Activated naive CD4-positive, alpha-beta T cell treated with anti-CD3 and anti-CD28 coated beads, Interleukin-2, amount 10 ng/mL, durations not matched to agents 7 days and 5 days (primary cell): ENCODE data around the gene KCND1.

Source experiments
- CTCF ChIA-PET: fragments of 350-600 bp; sonication (Branson Sonifier 250); formaldehyde crosslinking; loops from one replicate; lab custom pipeline; 2021; ENCODE audit warnings: antibody characterized with exemption; lab: Charles Lee
- DNase-seq: peaks from one replicate; pipeline ENCODE4 v3.0.0-alpha.2; 2020
- H3K27ac Mint-ChIP-seq: one replicate; pipeline ENCODE4 v1.8.0; 2021; ENCODE audit warnings: mild to moderate bottlenecking, moderate library complexity, mixed read lengths
- H3K27me3 Mint-ChIP-seq: one replicate; pipeline ENCODE4 v1.8.0; 2021; ENCODE audit warnings: mild to moderate bottlenecking, mixed read lengths
- H3K36me3 Mint-ChIP-seq: one replicate; pipeline ENCODE4 v1.8.0; 2021; ENCODE audit warnings: mixed read lengths
- H3K4me1 Mint-ChIP-seq: one replicate; pipeline ENCODE4 v1.8.0; 2021; ENCODE audit warnings: mixed read lengths
- H3K4me3 Mint-ChIP-seq: one replicate; pipeline ENCODE4 v1.8.0; 2021; ENCODE audit warnings: mild to moderate bottlenecking, moderate library complexity, mixed read lengths
- H3K9me3 Mint-ChIP-seq: one replicate; pipeline ENCODE4 v1.8.0; 2021; ENCODE audit warnings: mixed read lengths

The KCND1 gene

GRCh38 chrX:48971249-48972219 lies at the start of gene KCND1:
Gene KCND1 (minus strand): TSS chrX:48971844. CDS start chrX:48970271, 1,573 bp downstream.
- Mint-ChIP-seq H3K9me3 (no peaks in the 10 kb centered on the region), H3K4me3 (no peak within 1 kb of the TSS), H3K4me1 (peaks cover 23% of the 10 kb centered on the region), H3K36me3 (peaks cover 19% of the 10 kb centered on the region), H3K27me3 (peaks cover 12% of the 10 kb centered on the region), H3K27ac (no peak within 1 kb of the TSS)
- CTCF ChIA-PET: interaction anchor here (0.9 to 2.3 kb wide), 3 partner anchors 13 to 135 kb away, joined by 3 to 9 read pairs (median 4); partner anchors contain the start of gene TFE3
- peak; percentile 21 for DNase-seq

GRCh38 chrX:49019599-49020249 lies 48.1 kb upstream of the KCND1 start:
- Mint-ChIP-seq H3K9me3 (no peaks in the 10 kb centered on the region), H3K36me3 (peaks cover 5% of the 10 kb centered on the region), H3K4me3 (no peak overlapping the region), H3K27ac (no peak overlapping the region), H3K4me1 (no peaks in the 10 kb centered on the region), H3K27me3 (no peaks in the 10 kb centered on the region)
- DNase-seq: no peak
- CTCF ChIA-PET: no interaction called here

- H3K27me3 Mint-ChIP-seq: no peaks in the 10 kb centered on the region
- no peak overlapping the region for H3K27ac Mint-ChIP-seq
- no peaks in the 10 kb centered on the region for H3K9me3 Mint-ChIP-seq
- CTCF ChIA-PET: no interaction called here
- H3K36me3 Mint-ChIP-seq: no peaks in the 10 kb centered on the region
- H3K4me3 Mint-ChIP-seq: no peak overlapping the region
- no peak for DNase-seq
- H3K4me1 Mint-ChIP-seq: no peaks in the 10 kb centered on the region
Observed at GRCh38 chrX:49019050-49019449, 47.4 kb upstream of the KCND1 start.

GRCh38 chrX:49003696-49004095 lies 32.1 kb upstream of the KCND1 start:
- Mint-ChIP-seq H3K27me3 (no peaks in the 10 kb centered on the region), H3K27ac (peak overlapping the region; percentile 31), H3K9me3 (no peaks in the 10 kb centered on the region), H3K4me3 (peak overlapping the region; percentile 53), H3K36me3 (peaks cover 17% of the 10 kb centered on the region), H3K4me1 (peaks cover 22% of the 10 kb centered on the region)
- no peak for DNase-seq
- CTCF ChIA-PET: no interaction called here

- Mint-ChIP-seq H3K27me3 (no peaks in the 10 kb centered on the region), H3K4me1 (peaks cover 32% of the 10 kb centered on the region), H3K27ac (peak within 1 kb of the TSS; percentile 91), H3K4me3 (peak within 1 kb of the TSS; percentile 98), H3K36me3 (peaks cover 30% of the 10 kb centered on the region), H3K9me3 (no peaks in the 10 kb centered on the region)
- CTCF ChIA-PET: interaction anchor here (0.7 kb wide), 2 partner anchors 40 to 104 kb away, joined by 4 to 5 read pairs; no protein-coding TSS in a partner anchor
- DNase-seq: peak; percentile 85
Observed at GRCh38 chrX:49002091-49002935, 30.7 kb upstream of the KCND1 start, which contains the start of gene GRIPAP1. Gene GRIPAP1 (minus strand): TSS chrX:49002264. CDS start chrX:49002229, 35 bp downstream.

GRCh38 chrX:49001521-49002090 lies 30.0 kb upstream of the KCND1 start:
- no peaks in the 10 kb centered on the region for H3K9me3 Mint-ChIP-seq
- H3K27ac Mint-ChIP-seq: peak overlapping the region; percentile 91
- DNase-seq: peak; percentile 65
- H3K4me1 Mint-ChIP-seq: peaks cover 34% of the 10 kb centered on the region
- H3K36me3 Mint-ChIP-seq: peaks cover 37% of the 10 kb centered on the region
- CTCF ChIA-PET: no interaction called here
- H3K4me3 Mint-ChIP-seq: peak overlapping the region; percentile 98
- H3K27me3 Mint-ChIP-seq: no peaks in the 10 kb centered on the region

GRCh38 chrX:49000636-49001035 lies 29.0 kb upstream of the KCND1 start:
- H3K27me3 Mint-ChIP-seq: no peaks in the 10 kb centered on the region
- CTCF ChIA-PET: no interaction called here
- peaks cover 34% of the 10 kb centered on the region for H3K4me1 Mint-ChIP-seq
- H3K27ac Mint-ChIP-seq: no peak overlapping the region
- H3K9me3 Mint-ChIP-seq: no peaks in the 10 kb centered on the region
- peak overlapping the region; percentile 98 for H3K4me3 Mint-ChIP-seq
- no peak for DNase-seq
- H3K36me3 Mint-ChIP-seq: peaks cover 40% of the 10 kb centered on the region

- H3K4me1 Mint-ChIP-seq: peaks cover 34% of the 10 kb centered on the region
- no peaks in the 10 kb centered on the region for H3K27me3 Mint-ChIP-seq
- CTCF ChIA-PET: no interaction called here
- no peaks in the 10 kb centered on the region for H3K9me3 Mint-ChIP-seq
- peaks cover 49% of the 10 kb centered on the region for H3K36me3 Mint-ChIP-seq
- no peak overlapping the region for H3K27ac Mint-ChIP-seq
- no peak for DNase-seq
- H3K4me3 Mint-ChIP-seq: no peak overlapping the region
Observed at GRCh38 chrX:48999030-48999429, 27.4 kb upstream of the KCND1 start.

- DNase-seq: no peak
Observed at GRCh38 chrX:48998391-48998790, 26.7 kb upstream of the KCND1 start.

GRCh38 chrX:48997865-48998264 lies 26.2 kb upstream of the KCND1 start:
- Mint-ChIP-seq H3K27ac (no peak overlapping the region), H3K4me1 (peaks cover 31% of the 10 kb centered on the region), H3K9me3 (no peaks in the 10 kb centered on the region), H3K4me3 (no peak overlapping the region), H3K36me3 (peaks cover 55% of the 10 kb centered on the region), H3K27me3 (no peaks in the 10 kb centered on the region)
- DNase-seq: no peak
- CTCF ChIA-PET: no interaction called here

More at GRCh38 chrX:48998391-48998790, 26.7 kb upstream of the KCND1 start:
- CTCF ChIA-PET: no interaction called here
- no peaks in the 10 kb centered on the region for H3K9me3 Mint-ChIP-seq
- no peak overlapping the region for H3K4me3 Mint-ChIP-seq
- no peak overlapping the region for H3K27ac Mint-ChIP-seq
- no peaks in the 10 kb centered on the region for H3K27me3 Mint-ChIP-seq
- peaks cover 53% of the 10 kb centered on the region for H3K36me3 Mint-ChIP-seq
- peaks cover 31% of the 10 kb centered on the region for H3K4me1 Mint-ChIP-seq

GRCh38 chrX:48997455-48997854 lies 25.8 kb upstream of the KCND1 start:
- Mint-ChIP-seq H3K9me3 (no peaks in the 10 kb centered on the region), H3K27ac (no peak overlapping the region)

GRCh38 chrX:48996969-48997368 lies 25.3 kb upstream of the KCND1 start:
- CTCF ChIA-PET: no interaction called here
- Mint-ChIP-seq H3K4me1 (peaks cover 31% of the 10 kb centered on the region), H3K9me3 (no peaks in the 10 kb centered on the region)

More at GRCh38 chrX:48997455-48997854, 25.8 kb upstream of the KCND1 start:
- DNase-seq: no peak
- Mint-ChIP-seq H3K4me3 (no peak overlapping the region), H3K4me1 (peaks cover 31% of the 10 kb centered on the region), H3K36me3 (peaks cover 59% of the 10 kb centered on the region), H3K27me3 (no peaks in the 10 kb centered on the region)
- CTCF ChIA-PET: no interaction called here

GRCh38 chrX:48992341-48992740 lies 20.7 kb upstream of the KCND1 start:
- peaks cover 55% of the 10 kb centered on the region for H3K36me3 Mint-ChIP-seq
- CTCF ChIA-PET: no interaction called here
- DNase-seq: no peak
- peaks cover 2% of the 10 kb centered on the region for H3K4me1 Mint-ChIP-seq
- no peaks in the 10 kb centered on the region for H3K27me3 Mint-ChIP-seq
- no peak overlapping the region for H3K4me3 Mint-ChIP-seq
- no peaks in the 10 kb centered on the region for H3K9me3 Mint-ChIP-seq
- no peak overlapping the region for H3K27ac Mint-ChIP-seq

More at GRCh38 chrX:48996969-48997368, 25.3 kb upstream of the KCND1 start:
- Mint-ChIP-seq H3K4me3 (no peak overlapping the region), H3K27ac (no peak overlapping the region), H3K27me3 (no peaks in the 10 kb centered on the region), H3K36me3 (peaks cover 62% of the 10 kb centered on the region)
- DNase-seq: peak; percentile 29
